Vagina (tissue), 2 donors: ENCODE data around the gene RHEBL1.

ENCODE experiments used
- CTCF ChIP-seq, 3 experiments: fragments of 450-650 bp in 2 of 3; fragments of 200-600 bp in 1 of 3; sonication (generic) in 1 of 3; IDR thresholded peaks; one replicate each; pipeline ENCODE4 v1.5.1; 2017 to 2019; ENCODE audit warnings: antibody characterized with exemption in 3 of 3, mild to moderate bottlenecking in 2 of 3, moderate library complexity in 2 of 3
- POLR2A ChIP-seq, 2 donors: fragments of 450-650 bp; IDR thresholded peaks; one replicate each; pipeline ENCODE4 v1.6.1; 2017; ENCODE audit warnings: antibody characterized with exemption in 2 of 2, mild to moderate bottlenecking in 2 of 2, moderate library complexity in 2 of 2
- POLR2AphosphoS5 ChIP-seq, 2 donors: sonication (generic); formaldehyde crosslinking; IDR thresholded peaks; one replicate each; pipeline ENCODE4 v1.9.0; 2017; ENCODE audit warnings: antibody characterized with exemption in 2 of 2, mild to moderate bottlenecking in 2 of 2, low read depth in 1 of 2; ENCODE audit not compliant: insufficient read depth in 1 of 2

- TF ChIP-seq CTCF (IDR thresholded peaks at IDR 0.05) (no peak), POLR2A (IDR thresholded peaks at IDR 0.05) (no peak), POLR2AphosphoS5 (IDR thresholded peaks at IDR 0.05; ENCODE audit: insufficient read depth in 1 of 2, low read depth in 1 of 2) (no peak)
These were observed 11.3 kb downstream of the RHEBL1 start for GRCh38 chr12:49058366-49059044.
